ENCODE measurements around the gene CHAC1.

CHAC1 gene

GRCh38 chr15:40955930-40956540, 2.8 kb downstream of the CHAC1 start:
- H3K4me2 ChIP-seq (ENCODE audit: low read depth, low read length) = no peak overlapping the region
- H3K36me3 ChIP-seq (replicated peaks; ENCODE audit: insufficient read depth, low read length) = no peaks in the 10 kb centered on the region
- H3K27me3 ChIP-seq (replicated peaks; ENCODE audit: insufficient read depth, low read length) = no peaks in the 10 kb centered on the region
- H4K20me1 ChIP-seq (ENCODE audit: insufficient read depth, low read length) = no peaks in the 10 kb centered on the region
- H3K4me1 ChIP-seq (ENCODE audit: low read length) = peaks cover 7% of the 10 kb centered on the region; the same call in 1 of the 2 replicates
- H3K9me2 ChIP-seq (replicated peaks; ENCODE audit: insufficient read depth, low read length) = no peaks in the 10 kb centered on the region
- no peak for DNase-seq
- no peaks in the 10 kb centered on the region for H3F3A ChIP-seq (ENCODE audit: insufficient read depth, low read length)
- H3K79me2 ChIP-seq (ENCODE audit: low read length) = peaks cover 11% of the 10 kb centered on the region; the same call in 1 of the 2 replicates
- H3K4me3 ChIP-seq (ENCODE audit: low read length) = no peak overlapping the region
- H3K9ac ChIP-seq (ENCODE audit: low read length) = no peak overlapping the region
- no peak overlapping the region for H3K27ac ChIP-seq (ENCODE audit: low read length)
- H2AFZ ChIP-seq (ENCODE audit: low read length) = no peak overlapping the region
- no peaks in the 10 kb centered on the region for H3K9me3 ChIP-seq (replicated peaks; ENCODE audit: insufficient read depth, low read length)
- TF ChIP-seq EZH2 (optimal IDR thresholded peaks at IDR 0.05; ENCODE audit: low read depth, low read length) (no peak), CTCF (IDR thresholded peaks at IDR 0.05; ENCODE audit: low read length) (no peak), EZH2phosphoT487 (IDR thresholded peaks at IDR 0.05; ENCODE audit: low read length) (no peak)

GRCh38 chr15:40956541-40956982, 3.3 kb downstream of the CHAC1 start:
- Histone ChIP-seq H3K4me2 (ENCODE audit: low read depth, low read length) (no peak overlapping the region), H3K9me3 (replicated peaks; ENCODE audit: insufficient read depth, low read length) (no peaks in the 10 kb centered on the region), H3K9me2 (replicated peaks; ENCODE audit: insufficient read depth, low read length) (no peaks in the 10 kb centered on the region), H3K4me1 (ENCODE audit: low read length) (peaks cover 7% of the 10 kb centered on the region; the same call in 1 of the 2 replicates), H4K20me1 (ENCODE audit: insufficient read depth, low read length) (no peaks in the 10 kb centered on the region), H3K27me3 (replicated peaks; ENCODE audit: insufficient read depth, low read length) (no peaks in the 10 kb centered on the region), H2AFZ (ENCODE audit: low read length) (no peak overlapping the region), H3K79me2 (ENCODE audit: low read length) (peaks cover 11% of the 10 kb centered on the region; the same call in 1 of the 2 replicates), H3F3A (ENCODE audit: insufficient read depth, low read length) (no peaks in the 10 kb centered on the region), H3K27ac (ENCODE audit: low read length) (no peak overlapping the region), H3K9ac (ENCODE audit: low read length) (no peak overlapping the region), H3K36me3 (replicated peaks; ENCODE audit: insufficient read depth, low read length) (no peaks in the 10 kb centered on the region), H3K4me3 (ENCODE audit: low read length) (no peak overlapping the region)
- DNase-seq = no peak
- TF ChIP-seq EZH2 (optimal IDR thresholded peaks at IDR 0.05; ENCODE audit: low read depth, low read length) = no peak

- TF ChIP-seq EZH2 (optimal IDR thresholded peaks at IDR 0.05; ENCODE audit: low read depth, low read length) = no peak
- no peak for TF ChIP-seq CTCF (IDR thresholded peaks at IDR 0.05; ENCODE audit: low read length)
- no peak overlapping the region for H3K4me2 ChIP-seq (ENCODE audit: low read depth, low read length)
- H3K9ac ChIP-seq (ENCODE audit: low read length) = no peak overlapping the region
- H3K79me2 ChIP-seq (ENCODE audit: low read length) = peaks cover 11% of the 10 kb centered on the region; the same call in 1 of the 2 replicates
- no peak overlapping the region for H2AFZ ChIP-seq (ENCODE audit: low read length)
- H3K9me2 ChIP-seq (replicated peaks; ENCODE audit: insufficient read depth, low read length) = no peaks in the 10 kb centered on the region
- peaks cover 7% of the 10 kb centered on the region; the same call in 1 of the 2 replicates for H3K4me1 ChIP-seq (ENCODE audit: low read length)
- H3K27me3 ChIP-seq (replicated peaks; ENCODE audit: insufficient read depth, low read length) = no peaks in the 10 kb centered on the region
- no peak overlapping the region for H3K4me3 ChIP-seq (ENCODE audit: low read length)
- no peak overlapping the region for H3K27ac ChIP-seq (ENCODE audit: low read length)
- no peaks in the 10 kb centered on the region for H4K20me1 ChIP-seq (ENCODE audit: insufficient read depth, low read length)
- no peaks in the 10 kb centered on the region for H3F3A ChIP-seq (ENCODE audit: insufficient read depth, low read length)
- H3K36me3 ChIP-seq (replicated peaks; ENCODE audit: insufficient read depth, low read length) = no peaks in the 10 kb centered on the region
- DNase-seq = no peak
- no peaks in the 10 kb centered on the region for H3K9me3 ChIP-seq (replicated peaks; ENCODE audit: insufficient read depth, low read length)
Measured at GRCh38 chr15:40957041-40957555, 3.8 kb downstream of the CHAC1 start.

GRCh38 chr15:40957581-40958051, 4.3 kb downstream of the CHAC1 start:
- no peak overlapping the region for H3K9ac ChIP-seq (ENCODE audit: low read length)
- no peak for DNase-seq

More at GRCh38 chr15:40957581-40958051, 4.3 kb downstream of the CHAC1 start:
- Histone ChIP-seq H2AFZ (ENCODE audit: low read length) (no peak overlapping the region), H3K4me1 (ENCODE audit: low read length) (peaks cover 7% of the 10 kb centered on the region; the same call in 1 of the 2 replicates), H3K9me2 (replicated peaks; ENCODE audit: insufficient read depth, low read length) (no peaks in the 10 kb centered on the region), H3F3A (ENCODE audit: insufficient read depth, low read length) (no peaks in the 10 kb centered on the region), H3K27me3 (replicated peaks; ENCODE audit: insufficient read depth, low read length) (no peaks in the 10 kb centered on the region), H3K27ac (ENCODE audit: low read length) (no peak overlapping the region), H3K9me3 (replicated peaks; ENCODE audit: insufficient read depth, low read length) (no peaks in the 10 kb centered on the region), H3K4me3 (ENCODE audit: low read length) (no peak overlapping the region), H3K79me2 (ENCODE audit: low read length) (peaks cover 11% of the 10 kb centered on the region; the same call in 1 of the 2 replicates), H4K20me1 (ENCODE audit: insufficient read depth, low read length) (no peaks in the 10 kb centered on the region), H3K36me3 (replicated peaks; ENCODE audit: insufficient read depth, low read length) (no peaks in the 10 kb centered on the region), H3K4me2 (ENCODE audit: low read depth, low read length) (no peak overlapping the region)
- TF ChIP-seq EZH2phosphoT487 (IDR thresholded peaks at IDR 0.05; ENCODE audit: low read length) (no peak), EZH2 (optimal IDR thresholded peaks at IDR 0.05; ENCODE audit: low read depth, low read length) (no peak), CTCF (IDR thresholded peaks at IDR 0.05; ENCODE audit: low read length) (no peak)
